BLaER1 (cell line): ENCODE measurements around the gene HOXC4.

Source experiments
- H3K27ac ChIP-seq: shearing (Covaris generic); formaldehyde crosslinking; 2 replicates; pipeline ENCODE4 v1.8.1; 2022
- H3K27me3 ChIP-seq: shearing (Covaris generic); formaldehyde crosslinking; 2 replicates; pipeline ENCODE4 v1.8.1; 2022
- H3K36me3 ChIP-seq: shearing (Covaris generic); formaldehyde crosslinking; 2 replicates; pipeline ENCODE4 v1.8.1; 2022
- H3K4me1 ChIP-seq: shearing (Covaris generic); formaldehyde crosslinking; 2 replicates; pipeline ENCODE4 v1.8.1; 2022
- H3K4me2 ChIP-seq: shearing (Covaris generic); formaldehyde crosslinking; 2 replicates; pipeline ENCODE4 v1.8.1; 2022
- H3K4me3 ChIP-seq: shearing (Covaris generic); formaldehyde crosslinking; 2 replicates; pipeline ENCODE4 v1.8.1; 2022
- H3K9ac ChIP-seq: shearing (Covaris generic); formaldehyde crosslinking; 2 replicates; pipeline ENCODE4 v1.8.1; 2022
- H3K9me3 ChIP-seq: shearing (Covaris generic); formaldehyde crosslinking; 2 replicates; pipeline ENCODE4 v1.8.1; 2022
- H4K20me1 ChIP-seq: shearing (Covaris generic); formaldehyde crosslinking; 2 replicates; pipeline ENCODE4 v1.8.1; 2022
- Cebpa-rat ChIP-seq: shearing (Covaris generic); IDR thresholded peaks from 2 replicates; pipeline ENCODE4 v1.8.1; 2022

Gene HOXC4

GRCh38 chr12:54034785-54035310 is 18.8 kb upstream of the HOXC4 start:
- peaks cover 10% of the 10 kb centered on the region for H3K4me1 ChIP-seq
- H3K4me2 ChIP-seq, result no peak overlapping the region
- H3K9me3 ChIP-seq, result peaks cover 27% of the 10 kb centered on the region
- peaks cover 100% of the 10 kb centered on the region for H3K27me3 ChIP-seq
- H3K9ac ChIP-seq, result no peak overlapping the region
- peaks cover 92% of the 10 kb centered on the region for H4K20me1 ChIP-seq
- H3K36me3 ChIP-seq, result no peaks in the 10 kb centered on the region
- no peak for TF ChIP-seq Cebpa-rat
- no peak overlapping the region for H3K27ac ChIP-seq
- H3K4me3 ChIP-seq, result no peak overlapping the region

- Histone ChIP-seq H3K4me1 (peaks cover 10% of the 10 kb centered on the region), H3K27me3 (peaks cover 100% of the 10 kb centered on the region)
Observed at GRCh38 chr12:54035568-54036264, 17.9 kb upstream of the HOXC4 start.

GRCh38 chr12:54036620-54037359 is 16.8 kb upstream of the HOXC4 start:
- H3K27ac ChIP-seq, result no peak overlapping the region
- no peaks in the 10 kb centered on the region for H3K36me3 ChIP-seq
- H4K20me1 ChIP-seq, result peaks cover 88% of the 10 kb centered on the region
- no peak for TF ChIP-seq Cebpa-rat
- H3K9ac ChIP-seq, result no peak overlapping the region
- H3K4me2 ChIP-seq, result peak overlapping the region; percentile 53
- H3K4me3 ChIP-seq, result peak overlapping the region; percentile 3; the same call in 1 of the 2 replicates
- peaks cover 24% of the 10 kb centered on the region for H3K9me3 ChIP-seq
- H3K27me3 ChIP-seq, result peaks cover 100% of the 10 kb centered on the region
- peaks cover 10% of the 10 kb centered on the region for H3K4me1 ChIP-seq

More at GRCh38 chr12:54035568-54036264, 17.9 kb upstream of the HOXC4 start:
- TF ChIP-seq Cebpa-rat, result no peak
- Histone ChIP-seq H3K27ac (no peak overlapping the region), H3K36me3 (no peaks in the 10 kb centered on the region), H3K9me3 (peaks cover 32% of the 10 kb centered on the region), H3K4me2 (no peak overlapping the region), H4K20me1 (peaks cover 88% of the 10 kb centered on the region), H3K4me3 (no peak overlapping the region), H3K9ac (no peak overlapping the region)

GRCh38 chr12:54037360-54038283 is 16.0 kb upstream of the HOXC4 start:
- peaks cover 15% of the 10 kb centered on the region for H3K9me3 ChIP-seq
- TF ChIP-seq Cebpa-rat, result no peak
- peaks cover 10% of the 10 kb centered on the region for H3K4me1 ChIP-seq
- no peak overlapping the region for H3K9ac ChIP-seq
- H4K20me1 ChIP-seq, result peaks cover 86% of the 10 kb centered on the region
- no peak overlapping the region for H3K4me3 ChIP-seq
- peaks cover 100% of the 10 kb centered on the region for H3K27me3 ChIP-seq
- no peaks in the 10 kb centered on the region for H3K36me3 ChIP-seq
- H3K4me2 ChIP-seq, result peak overlapping the region; percentile 53
- no peak overlapping the region for H3K27ac ChIP-seq

GRCh38 chr12:54038284-54038870 is 15.3 kb upstream of the HOXC4 start:
- Histone ChIP-seq H3K4me3 (no peak overlapping the region), H4K20me1 (peaks cover 79% of the 10 kb centered on the region), H3K36me3 (no peaks in the 10 kb centered on the region), H3K9ac (no peak overlapping the region), H3K27ac (no peak overlapping the region), H3K4me2 (no peak overlapping the region), H3K27me3 (peaks cover 100% of the 10 kb centered on the region), H3K9me3 (peaks cover 8% of the 10 kb centered on the region), H3K4me1 (peaks cover 10% of the 10 kb centered on the region)
- TF ChIP-seq Cebpa-rat, result no peak

GRCh38 chr12:54038871-54039414 is 14.7 kb upstream of the HOXC4 start:
- Histone ChIP-seq H4K20me1 (peaks cover 81% of the 10 kb centered on the region), H3K4me1 (peaks cover 10% of the 10 kb centered on the region), H3K27ac (no peak overlapping the region), H3K4me2 (no peak overlapping the region), H3K4me3 (no peak overlapping the region), H3K9ac (no peak overlapping the region), H3K27me3 (peaks cover 100% of the 10 kb centered on the region), H3K9me3 (peaks cover 5% of the 10 kb centered on the region; the same call in 1 of the 2 replicates), H3K36me3 (no peaks in the 10 kb centered on the region)
- TF ChIP-seq Cebpa-rat, result no peak

- no peaks in the 10 kb centered on the region for H3K36me3 ChIP-seq
- peaks cover 82% of the 10 kb centered on the region for H4K20me1 ChIP-seq
- no peak overlapping the region for H3K4me3 ChIP-seq
- no peak overlapping the region for H3K4me2 ChIP-seq
- peaks cover 100% of the 10 kb centered on the region for H3K27me3 ChIP-seq
- TF ChIP-seq Cebpa-rat, result no peak
- H3K4me1 ChIP-seq, result peaks cover 10% of the 10 kb centered on the region
- no peak overlapping the region for H3K9ac ChIP-seq
- peaks cover 5% of the 10 kb centered on the region; the same call in 1 of the 2 replicates for H3K9me3 ChIP-seq
- H3K27ac ChIP-seq, result no peak overlapping the region
Observed at GRCh38 chr12:54039417-54040147, 14.1 kb upstream of the HOXC4 start.

GRCh38 chr12:54040148-54040494 is 13.5 kb upstream of the HOXC4 start:
- Histone ChIP-seq H3K27ac (no peak overlapping the region), H3K4me3 (no peak overlapping the region), H3K27me3 (peaks cover 100% of the 10 kb centered on the region), H4K20me1 (peaks cover 81% of the 10 kb centered on the region), H3K36me3 (no peaks in the 10 kb centered on the region), H3K4me1 (peaks cover 10% of the 10 kb centered on the region), H3K9me3 (peaks cover 5% of the 10 kb centered on the region; the same call in 1 of the 2 replicates), H3K9ac (no peak overlapping the region), H3K4me2 (no peak overlapping the region)
- no peak for TF ChIP-seq Cebpa-rat
